Stimulated activated CD4-positive, alpha-beta T cell treated with anti-CD3 and anti-CD28 coated beads, TNF-alpha, amount 100 ng/mL, for 24 hours (primary cell): ENCODE measurements around the gene TCIRG1.

ENCODE experiments used
- DNase-seq, 3 experiments: peaks; one replicate each; pipeline ENCODE4 v3.0.0-alpha.2; 2020; ENCODE audit warnings: low read depth in 3 of 3

TCIRG1 gene

DNA sequence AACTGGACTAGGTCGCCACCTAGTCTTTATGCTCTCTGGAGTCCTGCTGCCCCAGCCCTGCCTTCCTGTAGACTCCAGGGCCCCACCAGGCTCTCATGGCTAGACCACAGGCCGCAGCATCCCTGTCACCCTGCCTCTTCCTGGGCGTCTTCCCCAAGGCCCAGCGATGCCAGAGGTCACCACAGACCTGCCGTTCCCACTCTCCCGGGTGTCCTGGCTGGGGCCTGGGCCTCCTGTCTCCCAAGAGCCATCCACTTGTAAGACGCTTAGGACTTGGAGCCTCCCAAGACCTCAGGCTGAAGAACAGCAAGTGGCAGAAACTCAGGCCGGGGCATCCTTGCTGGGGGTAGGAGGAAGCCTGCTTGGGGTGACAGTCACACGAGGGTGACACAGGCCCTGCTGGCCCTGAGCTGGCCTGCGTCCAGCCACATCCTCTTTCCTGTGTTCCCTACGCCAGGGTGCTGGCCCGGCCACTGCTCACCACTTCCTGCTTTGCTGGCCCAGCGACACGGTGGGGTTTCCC lies 2.0 kb upstream of the TCIRG1 start:
- DNase-seq = no peak

DNA sequence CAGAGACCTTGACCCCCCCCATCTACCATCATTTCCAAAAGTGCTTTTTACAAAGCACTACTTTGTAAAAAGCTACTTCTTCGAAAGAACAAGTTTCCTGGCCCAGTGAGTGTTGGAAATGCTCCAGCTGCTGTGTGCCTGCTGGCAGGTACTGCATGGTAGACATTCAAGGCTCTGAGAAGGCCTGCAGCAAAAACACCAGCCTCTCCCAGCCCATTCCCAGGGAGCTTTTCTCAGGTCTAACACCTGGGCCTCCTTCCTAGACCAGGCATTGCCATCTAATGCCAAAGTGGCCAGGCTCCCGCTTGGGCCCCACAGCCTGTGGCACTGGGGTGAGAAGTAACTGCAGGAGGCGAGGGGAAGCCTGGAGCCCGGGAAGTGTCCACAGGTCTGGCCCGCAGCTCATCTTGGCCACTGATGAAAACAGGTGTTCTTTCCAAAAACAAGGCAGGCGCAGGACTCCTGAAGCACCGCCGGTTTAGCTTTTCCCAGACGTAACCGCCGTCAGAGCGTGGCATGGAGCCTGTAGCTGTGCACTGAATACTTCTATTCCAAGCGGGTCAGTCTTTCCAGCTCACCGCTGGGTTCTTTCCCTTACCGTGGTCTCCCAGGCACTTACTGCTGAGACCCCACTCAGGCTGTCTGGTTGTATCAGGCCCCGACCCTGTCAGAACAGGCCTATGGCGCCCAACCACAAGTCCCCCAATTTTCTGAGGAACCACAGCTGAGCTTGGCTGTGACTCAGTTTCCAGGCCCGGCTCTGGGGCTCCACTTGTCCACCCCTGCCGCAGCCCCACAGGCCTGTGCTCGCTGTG lies 1.2 kb upstream of the TCIRG1 start:
- no peak for DNase-seq

DNA sequence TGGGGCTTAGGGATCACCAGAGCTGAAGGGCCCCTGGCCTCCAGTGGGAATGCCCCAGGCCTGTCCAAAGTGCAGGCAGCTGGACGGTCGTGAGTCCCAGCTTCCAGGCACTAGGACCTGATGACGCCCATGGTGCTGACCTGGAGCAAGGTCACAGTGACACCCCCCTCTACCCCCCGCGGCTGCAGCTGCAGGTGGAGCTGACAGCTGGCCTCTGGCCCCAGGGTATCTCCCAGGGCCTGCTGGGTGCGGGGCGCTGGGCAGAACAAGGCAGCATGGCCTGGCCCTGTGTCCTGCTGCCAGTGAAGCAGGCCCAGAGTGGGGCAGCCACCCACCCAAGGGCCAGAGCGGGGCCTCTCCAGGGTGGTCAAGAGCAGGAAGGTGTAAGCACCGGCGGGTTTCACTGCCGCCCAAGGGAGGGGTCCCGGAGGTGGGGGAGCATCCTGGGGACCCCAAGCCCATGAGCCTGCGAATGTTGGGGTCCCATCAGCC lies 553 bp upstream of the TCIRG1 start:
- DNase-seq = no peak

DNA sequence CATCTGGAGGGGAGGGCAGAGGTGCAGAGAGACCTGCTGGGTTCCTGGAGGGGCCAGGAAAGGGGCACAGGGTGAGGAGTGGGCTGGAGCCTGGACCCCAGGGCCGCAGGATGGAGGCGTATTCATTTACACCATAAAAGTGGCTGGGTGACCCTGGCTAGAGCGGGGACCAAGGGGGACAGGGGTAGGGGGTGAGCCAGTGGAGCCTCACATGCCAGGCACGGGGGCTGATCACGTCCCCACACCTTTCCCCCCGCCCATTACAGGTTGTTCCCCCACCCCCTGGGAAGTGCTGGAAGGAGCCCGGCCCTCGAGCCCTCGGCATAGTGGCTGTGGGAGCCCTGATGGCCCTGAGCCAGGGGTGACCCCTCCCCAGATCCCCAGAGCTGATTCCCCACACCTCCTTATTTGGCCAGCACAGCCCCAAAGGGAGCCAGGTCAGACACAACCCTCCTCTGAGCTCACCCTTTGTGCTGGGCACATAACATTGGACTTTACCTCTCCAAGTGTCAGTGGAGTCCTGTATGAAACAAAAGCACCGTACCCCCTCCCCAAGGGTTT lies 781 bp downstream of the TCIRG1 start:
- DNase-seq = no peak

DNA sequence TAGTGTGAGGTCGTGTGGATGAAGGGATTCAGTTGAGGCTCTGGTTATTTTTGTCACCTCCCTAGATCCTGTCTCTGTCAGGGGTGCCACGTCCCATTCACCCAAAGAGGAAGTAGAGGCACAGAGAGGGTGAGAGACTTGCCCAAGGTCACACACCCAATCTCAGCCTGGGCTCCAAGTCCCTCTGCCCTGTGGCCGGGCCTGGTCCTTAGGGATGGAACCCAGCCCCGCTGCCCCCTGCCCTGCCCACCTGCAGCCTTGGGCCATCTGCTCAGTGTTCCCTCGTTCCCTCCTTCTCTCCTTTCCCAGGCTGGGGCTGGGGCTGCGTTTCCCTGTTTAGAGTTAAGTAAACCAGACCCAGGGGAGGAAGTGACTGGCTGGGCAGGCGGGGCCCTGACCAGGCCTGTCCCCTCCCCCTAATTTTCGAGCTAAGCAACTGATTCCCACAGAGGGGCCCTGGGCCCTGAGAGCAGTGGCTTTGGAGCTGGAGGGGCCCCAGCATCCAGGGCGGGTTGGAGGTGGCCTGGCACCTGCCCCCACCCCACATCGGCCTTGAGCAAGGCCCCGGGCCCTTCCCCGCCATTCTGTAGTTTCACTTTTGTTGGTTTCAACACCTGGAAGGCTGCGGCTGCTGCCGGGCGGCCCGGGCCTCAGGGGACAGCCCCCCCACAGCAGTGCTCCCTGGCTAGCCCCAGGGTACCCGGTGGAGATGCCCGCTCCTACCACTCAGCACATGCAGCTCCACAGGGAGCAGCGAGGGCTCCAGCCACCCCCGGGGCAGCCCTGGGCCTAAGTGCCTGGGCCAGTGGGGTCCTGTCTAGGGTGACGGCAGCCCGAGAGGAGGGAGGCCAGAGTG lies 1.5 kb downstream of the TCIRG1 start:
- peak in 1 of 3 experiments; percentile 56 for DNase-seq

DNA sequence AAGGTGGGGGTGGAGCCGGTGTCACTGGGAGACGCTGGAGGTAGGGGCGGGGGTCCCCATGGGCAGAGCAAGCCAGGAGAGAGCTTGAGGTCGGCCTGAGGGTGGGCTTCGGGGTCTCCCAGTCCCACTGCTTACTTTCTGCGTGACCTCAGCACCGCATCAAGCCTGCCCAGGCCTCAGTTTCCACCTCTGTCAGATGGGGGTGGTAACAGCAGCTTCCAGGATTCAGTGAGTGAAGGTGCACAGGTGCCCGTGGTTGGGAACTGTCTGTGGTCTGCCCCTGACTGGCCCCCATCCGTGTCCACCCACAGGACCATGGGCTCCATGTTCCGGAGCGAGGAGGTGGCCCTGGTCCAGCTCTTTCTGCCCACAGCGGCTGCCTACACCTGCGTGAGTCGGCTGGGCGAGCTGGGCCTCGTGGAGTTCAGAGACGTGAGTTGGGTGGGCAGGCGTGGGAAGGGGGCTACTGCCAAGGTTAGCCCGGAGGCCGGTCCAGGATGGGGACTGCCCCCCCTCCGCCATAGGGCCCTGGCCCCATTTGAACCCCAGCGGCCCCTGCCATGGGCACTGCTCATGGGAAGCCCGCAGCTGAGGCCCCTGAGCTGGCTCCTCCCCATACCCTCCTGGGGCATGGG lies 2.2 kb downstream of the TCIRG1 start:
- DNase-seq = no peak

DNA sequence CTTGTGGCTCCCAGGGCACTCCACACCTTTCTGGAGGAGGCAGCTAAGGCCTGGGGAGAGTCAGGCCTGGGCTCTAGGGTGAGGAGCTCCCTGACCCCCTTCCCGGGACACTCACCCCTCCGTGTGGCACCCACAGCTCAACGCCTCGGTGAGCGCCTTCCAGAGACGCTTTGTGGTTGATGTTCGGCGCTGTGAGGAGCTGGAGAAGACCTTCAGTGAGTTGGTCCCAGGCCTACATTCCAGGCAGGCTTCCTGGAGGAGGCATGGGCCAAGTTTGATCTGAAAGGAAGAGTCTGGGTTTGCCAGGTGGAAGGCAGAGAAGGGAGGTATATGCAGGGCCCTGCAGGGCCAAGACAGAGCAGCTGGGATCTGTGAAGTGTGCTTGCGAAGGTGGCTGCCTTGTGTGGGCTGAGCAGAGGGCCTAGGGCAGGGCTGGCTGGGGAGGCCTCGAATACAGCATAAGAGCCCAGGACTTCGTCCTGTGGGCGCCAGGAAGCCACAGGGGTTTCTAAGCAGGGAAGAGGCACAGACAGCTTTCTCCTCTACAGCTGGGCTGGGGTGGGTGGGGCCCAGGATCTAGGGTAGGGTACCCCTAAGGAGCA lies 2.9 kb downstream of the TCIRG1 start:
- no peak for DNase-seq

DNA sequence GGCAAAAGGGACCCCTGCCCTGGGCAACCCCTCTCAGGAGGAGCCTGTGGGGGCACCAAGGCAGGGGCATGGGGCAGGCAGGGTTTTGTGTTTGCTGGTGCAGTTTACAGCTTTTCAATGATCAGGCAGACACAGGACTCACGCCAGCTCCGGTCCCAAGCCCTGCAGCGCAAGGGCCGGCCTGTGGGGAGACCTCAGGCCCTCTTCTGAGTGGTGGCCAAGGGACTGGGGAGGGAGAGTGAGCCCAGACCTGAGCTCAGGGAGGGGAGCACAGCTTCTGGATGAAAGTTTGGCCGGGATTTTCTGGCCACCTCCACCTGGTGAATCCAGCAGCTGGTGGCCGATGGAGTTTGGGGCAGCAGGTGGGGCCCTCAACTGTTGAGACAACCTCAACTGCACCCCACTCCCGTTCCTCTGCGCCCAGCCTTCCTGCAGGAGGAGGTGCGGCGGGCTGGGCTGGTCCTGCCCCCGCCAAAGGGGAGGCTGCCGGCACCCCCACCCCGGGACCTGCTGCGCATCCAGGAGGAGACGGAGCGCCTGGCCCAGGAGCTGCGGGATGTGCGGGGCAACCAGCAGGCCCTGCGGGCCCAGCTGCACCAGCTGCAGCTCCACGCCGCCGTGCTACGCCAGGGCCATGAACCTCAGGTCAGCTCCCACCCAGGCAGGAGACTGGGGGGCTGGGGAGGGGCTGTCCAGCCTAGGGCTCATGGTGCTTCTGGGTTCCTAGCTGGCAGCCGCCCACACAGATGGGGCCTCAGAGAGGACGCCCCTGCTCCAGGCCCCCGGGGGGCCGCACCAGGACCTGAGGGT lies 3.6 kb downstream of the TCIRG1 start:
- DNase-seq = no peak

DNA sequence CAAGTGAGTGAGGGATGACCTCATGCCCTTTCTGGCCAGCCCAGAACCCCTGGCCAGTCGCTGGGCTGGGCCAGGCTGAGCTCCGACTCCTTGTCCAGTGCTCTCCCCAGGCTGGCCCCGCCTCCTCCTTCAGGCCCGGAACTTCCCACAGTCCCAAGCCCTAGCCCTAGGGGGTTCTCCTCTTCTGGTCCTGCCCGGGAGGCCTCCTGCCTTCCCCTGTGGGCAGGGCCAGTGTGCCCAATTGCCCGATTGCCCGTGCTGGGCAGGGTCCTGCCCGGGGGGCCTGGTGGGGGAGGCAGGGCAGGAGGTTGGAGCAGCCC lies 4.2 kb downstream of the TCIRG1 start:
- no peak for DNase-seq

DNA sequence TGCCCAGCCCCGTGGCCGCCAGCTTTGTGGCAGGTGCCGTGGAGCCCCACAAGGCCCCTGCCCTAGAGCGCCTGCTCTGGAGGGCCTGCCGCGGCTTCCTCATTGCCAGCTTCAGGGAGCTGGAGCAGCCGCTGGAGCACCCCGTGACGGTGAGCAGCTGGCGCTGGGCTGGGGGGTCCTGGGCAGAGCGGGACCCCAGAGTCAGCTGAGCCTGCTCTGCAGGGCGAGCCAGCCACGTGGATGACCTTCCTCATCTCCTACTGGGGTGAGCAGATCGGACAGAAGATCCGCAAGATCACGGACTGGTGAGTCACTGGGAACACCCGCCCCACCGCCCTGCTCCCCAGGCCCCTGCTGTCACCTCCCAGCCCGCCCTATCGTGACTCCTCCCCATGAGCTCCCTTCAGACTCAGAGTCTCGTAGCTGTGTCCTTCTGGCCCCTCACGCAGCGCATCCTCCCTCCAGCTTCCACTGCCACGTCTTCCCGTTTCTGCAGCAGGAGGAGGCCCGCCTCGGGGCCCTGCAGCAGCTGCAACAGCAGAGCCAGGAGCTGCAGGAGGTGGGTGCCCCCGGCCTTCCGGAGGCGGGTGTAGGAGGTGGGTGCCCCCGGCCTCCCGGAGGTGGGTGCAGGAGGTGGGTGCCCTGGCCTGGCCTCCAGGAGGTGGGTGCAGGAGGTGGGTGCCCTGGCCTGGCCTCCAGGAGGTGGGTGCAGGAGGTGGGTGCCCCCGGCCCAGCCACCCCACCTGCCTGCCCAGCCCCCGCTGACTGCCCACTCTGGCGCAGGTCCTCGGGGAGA lies 4.7 kb downstream of the TCIRG1 start:
- DNase-seq = no peak

DNA sequence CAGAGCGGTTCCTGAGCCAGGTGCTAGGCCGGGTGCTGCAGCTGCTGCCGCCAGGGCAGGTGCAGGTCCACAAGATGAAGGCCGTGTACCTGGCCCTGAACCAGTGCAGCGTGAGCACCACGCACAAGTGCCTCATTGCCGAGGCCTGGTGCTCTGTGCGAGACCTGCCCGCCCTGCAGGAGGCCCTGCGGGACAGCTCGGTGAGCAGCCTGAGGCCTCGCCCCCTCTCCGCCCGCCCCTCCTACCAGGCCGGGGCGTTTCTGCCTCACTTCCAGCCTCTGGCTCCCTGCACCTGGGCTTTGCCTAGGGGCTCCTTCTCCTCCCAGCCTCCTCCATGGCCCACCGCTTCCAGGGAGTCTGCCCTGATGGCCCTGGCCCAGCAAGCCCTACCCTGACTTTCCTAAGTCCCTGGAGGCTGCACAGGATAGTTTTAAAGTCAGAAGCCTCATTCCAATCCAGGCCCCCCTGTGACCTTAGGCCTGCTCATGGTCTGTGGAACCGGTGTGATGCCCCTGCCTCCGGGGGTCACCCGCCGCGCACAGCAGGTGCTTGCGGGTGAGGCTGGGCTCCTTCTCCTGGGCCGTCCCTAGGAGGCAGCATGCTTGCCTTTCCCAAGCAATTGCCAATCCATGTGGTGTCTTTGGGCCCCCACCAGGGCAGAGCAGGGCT lies 5.5 kb downstream of the TCIRG1 start:
- no peak for DNase-seq

DNA sequence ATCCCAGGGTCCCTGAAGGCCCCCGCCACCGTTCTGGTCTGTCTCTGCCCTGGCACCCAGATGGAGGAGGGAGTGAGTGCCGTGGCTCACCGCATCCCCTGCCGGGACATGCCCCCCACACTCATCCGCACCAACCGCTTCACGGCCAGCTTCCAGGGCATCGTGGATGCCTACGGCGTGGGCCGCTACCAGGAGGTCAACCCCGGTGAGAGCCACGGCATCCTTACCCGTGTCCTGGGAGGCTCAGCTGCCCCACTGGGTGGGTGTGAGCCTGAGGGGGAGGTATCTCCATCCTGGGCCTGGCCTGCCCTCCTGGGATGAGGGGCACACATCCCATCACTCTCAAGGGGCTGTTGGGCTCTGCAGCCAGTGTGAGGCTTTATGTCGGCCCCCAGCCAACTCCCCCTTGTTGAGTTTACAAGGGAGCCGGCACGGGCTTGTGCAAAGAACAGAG lies 6.1 kb downstream of the TCIRG1 start:
- DNase-seq = no peak

DNA sequence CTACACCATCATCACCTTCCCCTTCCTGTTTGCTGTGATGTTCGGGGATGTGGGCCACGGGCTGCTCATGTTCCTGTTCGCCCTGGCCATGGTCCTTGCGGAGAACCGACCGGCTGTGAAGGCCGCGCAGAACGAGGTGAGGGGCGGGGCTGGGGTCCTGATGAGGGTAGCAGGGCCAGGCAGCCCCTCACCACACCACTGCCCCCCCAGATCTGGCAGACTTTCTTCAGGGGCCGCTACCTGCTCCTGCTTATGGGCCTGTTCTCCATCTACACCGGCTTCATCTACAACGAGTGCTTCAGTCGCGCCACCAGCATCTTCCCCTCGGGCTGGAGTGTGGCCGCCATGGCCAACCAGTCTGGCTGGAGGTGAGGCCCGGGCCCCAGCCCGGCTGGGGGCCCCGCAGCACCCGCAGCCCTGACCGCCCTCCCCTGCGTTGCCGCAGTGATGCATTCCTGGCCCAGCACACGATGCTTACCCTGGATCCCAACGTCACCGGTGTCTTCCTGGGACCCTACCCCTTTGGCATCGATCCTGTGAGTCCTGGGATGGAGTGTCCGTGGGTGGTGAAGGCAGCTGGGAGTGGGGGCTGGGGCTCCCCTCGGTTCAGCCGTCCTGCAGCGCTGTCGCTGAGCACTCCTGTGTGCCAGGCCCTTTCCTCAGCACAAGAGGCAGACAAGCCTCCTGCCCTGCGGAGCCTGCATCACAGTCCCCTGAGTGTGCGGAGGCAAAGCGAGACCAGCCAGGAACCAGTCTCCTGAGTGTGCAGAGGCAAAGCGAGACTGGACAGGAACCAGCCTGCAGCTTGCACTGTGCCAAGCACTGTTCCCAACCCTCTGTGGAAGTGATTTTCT lies 8.8 kb downstream of the TCIRG1 start:
- no peak for DNase-seq

DNA sequence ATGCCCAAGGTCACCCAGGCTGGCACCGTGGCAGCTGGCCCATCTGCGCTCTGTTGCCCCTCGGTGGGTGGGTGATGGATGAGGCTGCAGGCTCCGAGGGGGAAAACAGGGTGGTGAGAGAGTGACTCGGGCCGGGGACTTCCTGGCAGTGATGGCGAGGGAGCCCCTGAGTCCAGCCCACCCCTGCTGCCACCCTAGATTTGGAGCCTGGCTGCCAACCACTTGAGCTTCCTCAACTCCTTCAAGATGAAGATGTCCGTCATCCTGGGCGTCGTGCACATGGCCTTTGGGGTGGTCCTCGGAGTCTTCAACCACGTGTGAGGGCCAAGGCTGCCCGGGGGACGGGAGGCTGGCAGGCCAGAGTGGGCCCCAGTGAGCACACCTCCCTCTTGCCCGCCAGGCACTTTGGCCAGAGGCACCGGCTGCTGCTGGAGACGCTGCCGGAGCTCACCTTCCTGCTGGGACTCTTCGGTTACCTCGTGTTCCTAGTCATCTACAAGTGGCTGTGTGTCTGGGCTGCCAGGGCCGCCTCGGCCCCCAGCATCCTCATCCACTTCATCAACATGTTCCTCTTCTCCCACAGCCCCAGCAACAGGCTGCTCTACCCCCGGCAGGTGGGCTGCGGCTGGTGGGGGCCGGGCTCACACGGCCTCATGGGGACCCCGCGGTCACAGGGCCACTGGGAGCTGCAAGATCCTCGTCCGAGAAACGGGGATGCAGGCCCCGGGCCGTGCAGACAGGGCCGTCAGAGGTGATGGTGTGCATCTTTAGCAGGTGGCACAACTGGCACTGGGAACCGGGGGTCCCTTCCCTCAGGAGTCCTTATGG lies 10.1 kb downstream of the TCIRG1 start:
- no peak for DNase-seq

DNA sequence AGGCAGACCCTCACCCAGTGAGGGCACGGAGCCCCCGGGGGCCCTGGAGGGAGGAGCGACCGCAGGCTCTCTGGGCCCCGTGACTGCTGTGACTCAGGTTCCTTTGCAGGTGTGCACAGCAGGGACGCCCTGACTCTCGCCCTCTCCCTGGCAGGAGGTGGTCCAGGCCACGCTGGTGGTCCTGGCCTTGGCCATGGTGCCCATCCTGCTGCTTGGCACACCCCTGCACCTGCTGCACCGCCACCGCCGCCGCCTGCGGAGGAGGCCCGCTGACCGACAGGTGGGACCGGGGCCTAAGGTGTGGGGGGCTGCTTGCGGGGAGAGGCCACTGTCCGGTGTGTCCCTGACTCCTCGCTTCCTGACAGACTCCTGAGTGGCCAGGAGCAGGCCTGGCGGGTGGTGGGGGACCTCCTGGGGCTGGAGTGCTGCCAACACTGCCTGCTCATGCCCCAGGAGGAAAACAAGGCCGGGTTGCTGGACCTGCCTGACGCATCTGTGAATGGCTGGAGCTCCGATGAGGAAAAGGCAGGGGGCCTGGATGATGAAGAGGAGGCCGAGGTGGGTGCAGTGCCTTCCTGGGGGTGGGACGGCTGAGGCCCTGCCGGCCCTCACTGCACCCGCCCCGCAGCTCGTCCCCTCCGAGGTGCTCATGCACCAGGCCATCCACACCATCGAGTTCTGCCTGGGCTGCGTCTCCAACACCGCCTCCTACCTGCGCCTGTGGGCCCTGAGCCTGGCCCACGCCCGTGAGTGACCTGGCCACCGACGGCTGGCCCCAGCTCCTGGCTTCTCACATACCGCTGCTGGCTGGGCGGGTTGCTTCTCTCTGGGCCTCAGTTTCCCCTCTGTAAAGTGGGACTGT lies 10.9 kb downstream of the TCIRG1 start:
- no peak for DNase-seq

DNA sequence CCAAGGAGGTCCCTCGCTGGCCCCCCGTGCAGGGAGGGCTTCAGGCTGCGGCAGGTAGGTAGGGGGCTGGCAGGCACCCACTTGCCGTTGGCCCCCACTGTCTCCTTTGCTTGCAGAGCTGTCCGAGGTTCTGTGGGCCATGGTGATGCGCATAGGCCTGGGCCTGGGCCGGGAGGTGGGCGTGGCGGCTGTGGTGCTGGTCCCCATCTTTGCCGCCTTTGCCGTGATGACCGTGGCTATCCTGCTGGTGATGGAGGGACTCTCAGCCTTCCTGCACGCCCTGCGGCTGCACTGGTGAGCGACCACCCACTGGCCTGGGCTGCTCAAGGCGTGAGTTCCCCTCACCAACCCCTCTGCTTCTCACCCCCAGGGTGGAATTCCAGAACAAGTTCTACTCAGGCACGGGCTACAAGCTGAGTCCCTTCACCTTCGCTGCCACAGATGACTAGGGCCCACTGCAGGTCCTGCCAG lies 11.6 kb downstream of the TCIRG1 start:
- DNase-seq = no peak
